Measurements from ENCODE around the gene RANBP17. TPM values are rescaled to one million over a fixed set of nuclear protein-coding genes. Genes with fewer than 3 reads are reported as not detected.

RANBP17 gene
- polyA plus RNA-seq, 4 donors: 0.67 to 6.1 (median 1.2) TPM

Other genes starting within 250 kb of the RANBP17 start
- 1 to 10 TPM in 3 of 4 donors, under 1 TPM in 1; 0.24 to 8.4 (median 2.8) TPM for gene GABRP, start 78.3 kb upstream of the RANBP17 start, polyA plus RNA-seq